GM21786 (cell line): ENCODE results near the gene AGPAT4.
"Not testable (repeated sequence)": the region's sequence is repeated elsewhere in the genome, so short reads cannot be mapped to it uniquely, and the experiment has no call there.

Experiments
- ATAC-seq: cut with Tn5 transposase; IDR thresholded peaks from one replicate; pipeline ENCODE4 v1.9.1; 2021; ENCODE audit not compliant: unreplicated experiment

Gene AGPAT4

DNA sequence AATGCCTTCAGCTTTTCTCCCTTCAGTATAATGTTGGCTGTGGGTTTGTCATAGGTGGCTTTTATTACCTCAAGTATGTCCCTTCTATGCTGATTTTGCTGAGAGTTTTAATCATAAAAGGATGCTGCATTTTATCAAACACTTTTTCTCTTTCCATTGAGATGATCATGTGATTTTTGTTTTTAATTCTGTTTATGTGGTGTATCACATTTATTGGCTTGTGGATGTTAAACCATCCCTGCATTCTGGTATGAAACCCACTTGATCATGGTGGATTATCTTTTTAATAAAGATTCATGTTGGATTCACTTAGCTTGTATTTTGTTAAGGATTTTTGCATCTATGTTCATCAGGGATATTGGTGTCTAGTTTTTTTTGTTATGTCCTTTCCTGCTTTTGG is 150.5 kb downstream of the AGPAT4 start:
- ATAC-seq: not testable (repeated sequence)

DNA sequence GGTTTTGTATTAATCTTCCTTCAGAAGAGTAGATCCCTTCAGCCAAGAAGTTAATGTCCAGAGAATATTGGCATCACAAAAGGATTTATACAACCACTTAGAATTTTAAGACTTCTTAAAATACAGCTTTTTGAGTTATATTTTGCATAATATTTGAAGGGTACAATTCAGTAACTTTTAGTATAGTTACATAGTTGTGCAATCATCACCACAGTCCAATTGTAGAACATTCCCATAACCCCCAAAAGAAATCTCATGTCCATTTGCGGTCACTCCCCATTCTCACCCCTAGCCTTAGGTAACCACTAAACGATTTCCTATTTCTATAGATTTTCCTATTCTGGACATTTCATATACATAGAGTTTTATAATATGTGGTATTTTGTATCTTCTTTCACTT is 155.9 kb downstream of the AGPAT4 start:
- ATAC-seq: no peak

DNA sequence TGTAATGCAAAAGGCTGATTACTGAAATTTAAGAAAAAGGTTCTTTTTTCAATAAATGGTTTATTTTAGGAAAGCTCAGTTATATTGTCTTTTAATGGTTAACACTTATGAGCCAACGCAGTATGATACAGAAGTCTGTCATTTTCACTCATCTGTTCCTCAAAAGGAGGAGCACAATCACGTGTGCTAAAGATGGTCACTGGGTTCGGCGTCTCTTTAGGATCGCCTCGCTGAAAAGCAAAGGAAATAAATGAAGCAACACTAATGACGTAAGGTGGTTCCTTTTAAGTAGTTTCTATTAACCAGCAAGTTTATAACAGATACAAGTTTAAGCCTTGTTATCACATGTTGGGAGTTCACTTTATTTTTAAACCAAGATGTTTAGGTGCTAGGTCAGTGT is 156.6 kb downstream of the AGPAT4 start:
- no peak for ATAC-seq

DNA sequence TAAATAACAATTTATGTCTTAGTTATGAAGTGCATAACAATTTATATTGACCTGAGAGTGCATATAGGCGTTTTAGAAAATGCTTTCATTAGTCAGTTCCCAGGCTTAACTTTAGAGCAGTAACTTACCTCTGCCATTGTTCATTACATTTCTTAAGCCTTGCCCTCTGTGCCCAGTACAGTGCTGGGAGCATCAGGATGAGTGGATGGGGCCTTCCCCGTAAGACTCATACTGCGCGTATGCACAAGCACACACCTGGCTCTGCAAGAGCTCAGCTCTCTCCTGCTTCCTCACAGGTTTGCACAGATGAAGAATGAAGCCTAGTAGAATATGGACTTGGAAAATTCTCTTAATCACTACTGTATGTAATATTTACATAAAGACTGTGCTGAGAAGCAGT is 157.3 kb downstream of the AGPAT4 start:
- ATAC-seq: no peak

DNA sequence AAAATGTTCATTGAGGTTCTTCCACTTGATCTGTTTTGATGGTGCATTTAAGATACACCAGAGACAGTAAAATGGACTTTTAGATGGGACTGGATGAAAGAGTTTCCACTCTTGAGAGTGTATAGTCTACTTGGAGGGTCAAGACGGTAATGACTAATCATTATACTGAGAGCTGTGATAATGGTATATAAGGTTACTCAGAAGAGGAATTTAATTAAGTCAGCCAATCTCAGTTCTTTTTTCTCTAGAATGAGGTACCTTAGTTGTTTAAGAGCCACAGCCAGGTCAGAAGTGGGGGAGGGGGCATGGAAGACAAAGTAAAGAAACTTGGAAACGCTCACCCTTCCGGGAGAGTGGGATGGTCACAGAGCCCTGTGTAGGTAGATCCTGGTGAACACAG is 158.4 kb downstream of the AGPAT4 start:
- no peak for ATAC-seq

DNA sequence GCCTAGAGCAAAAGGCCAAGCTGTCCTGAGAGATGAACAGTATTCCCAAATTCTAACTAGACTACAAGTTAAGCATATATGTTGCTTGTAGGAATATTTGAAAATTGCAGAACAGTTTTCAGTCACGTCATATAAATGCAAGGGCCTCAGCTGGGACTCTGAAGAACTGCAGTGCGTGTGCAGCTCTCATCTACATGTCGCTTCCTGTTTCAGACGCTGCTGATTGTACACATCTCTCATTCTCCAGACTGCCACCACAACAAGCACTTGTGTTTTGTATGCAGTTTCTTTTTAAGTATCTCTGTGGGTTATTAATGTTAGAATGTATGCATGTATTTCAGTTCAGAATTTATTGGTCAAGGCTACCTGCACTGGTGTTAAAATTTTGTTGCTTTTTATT is 162.6 kb downstream of the AGPAT4 start:
- ATAC-seq: no peak

DNA sequence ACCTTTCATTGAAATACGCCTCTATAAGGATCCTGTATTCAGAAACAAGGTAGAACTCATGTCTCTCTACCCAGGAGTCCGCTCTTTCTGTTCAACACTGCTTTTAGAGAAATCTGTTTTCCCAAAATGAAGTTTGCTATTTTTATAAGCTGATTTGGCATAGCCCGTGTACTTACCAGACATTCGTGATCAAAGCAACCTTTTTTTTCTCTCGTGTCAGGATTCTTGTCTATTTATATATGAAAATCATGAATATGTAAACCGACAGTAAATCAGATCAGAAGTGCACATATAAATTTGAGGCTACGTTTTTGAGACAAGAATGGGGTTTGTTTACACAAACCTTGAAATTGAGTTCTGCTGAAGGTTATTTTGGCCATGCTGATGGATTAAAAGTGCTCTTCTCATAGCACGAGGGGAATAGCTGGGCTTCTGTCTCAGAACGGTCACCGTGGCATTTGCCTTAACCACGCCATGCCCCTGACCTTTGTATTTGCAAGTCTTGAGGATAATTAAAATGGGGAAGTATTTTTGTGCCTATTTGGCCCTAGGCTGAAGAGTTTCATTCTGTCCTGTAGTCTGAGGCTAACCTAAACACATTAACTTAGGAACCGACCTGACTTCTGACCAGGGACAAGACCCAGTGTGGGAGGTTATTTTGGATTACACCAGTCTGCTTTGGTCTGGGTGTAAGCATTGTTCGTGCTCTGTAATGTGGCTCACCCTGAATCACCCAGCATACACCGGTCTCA is 163.7 kb downstream of the AGPAT4 start:
- no peak for ATAC-seq

DNA sequence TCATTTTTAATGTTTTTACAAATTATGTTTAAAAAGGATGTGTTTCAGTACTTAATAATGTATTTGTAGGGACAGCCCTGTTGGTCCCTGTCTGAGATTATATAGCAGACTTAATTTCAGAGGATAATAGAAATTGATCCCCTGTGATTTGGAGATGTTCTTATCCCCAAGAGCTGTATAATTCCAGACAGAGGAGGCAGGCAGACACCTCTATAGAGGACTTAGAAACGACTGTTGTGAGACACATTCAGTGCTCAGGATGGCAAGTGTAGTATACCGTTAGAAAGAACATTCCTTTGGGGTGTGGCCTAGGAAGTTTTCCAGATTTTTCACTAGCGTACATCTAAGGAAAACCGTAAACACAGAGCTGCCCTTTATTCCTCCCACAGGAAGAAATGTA is 164.5 kb downstream of the AGPAT4 start:
- no peak for ATAC-seq

DNA sequence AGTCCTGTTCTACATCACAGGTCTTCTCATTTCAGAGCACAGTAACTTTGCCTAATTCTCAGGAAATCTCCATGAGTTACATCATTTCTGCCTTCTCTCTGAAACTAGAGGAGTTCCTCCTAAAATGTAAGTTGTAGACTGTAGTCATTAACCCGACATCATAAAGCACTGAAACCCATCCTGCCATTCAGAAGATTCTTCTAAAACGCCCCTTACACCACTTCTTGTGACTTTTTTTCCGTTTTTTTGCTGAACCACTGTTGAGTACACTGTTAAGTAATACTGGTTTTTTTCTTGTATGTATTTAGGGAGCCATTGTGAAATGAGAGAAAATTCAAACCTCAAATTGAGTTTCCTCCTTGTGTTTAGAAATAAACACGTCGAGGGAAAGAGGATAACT is 164.9 kb downstream of the AGPAT4 start:
- ATAC-seq: no peak

DNA sequence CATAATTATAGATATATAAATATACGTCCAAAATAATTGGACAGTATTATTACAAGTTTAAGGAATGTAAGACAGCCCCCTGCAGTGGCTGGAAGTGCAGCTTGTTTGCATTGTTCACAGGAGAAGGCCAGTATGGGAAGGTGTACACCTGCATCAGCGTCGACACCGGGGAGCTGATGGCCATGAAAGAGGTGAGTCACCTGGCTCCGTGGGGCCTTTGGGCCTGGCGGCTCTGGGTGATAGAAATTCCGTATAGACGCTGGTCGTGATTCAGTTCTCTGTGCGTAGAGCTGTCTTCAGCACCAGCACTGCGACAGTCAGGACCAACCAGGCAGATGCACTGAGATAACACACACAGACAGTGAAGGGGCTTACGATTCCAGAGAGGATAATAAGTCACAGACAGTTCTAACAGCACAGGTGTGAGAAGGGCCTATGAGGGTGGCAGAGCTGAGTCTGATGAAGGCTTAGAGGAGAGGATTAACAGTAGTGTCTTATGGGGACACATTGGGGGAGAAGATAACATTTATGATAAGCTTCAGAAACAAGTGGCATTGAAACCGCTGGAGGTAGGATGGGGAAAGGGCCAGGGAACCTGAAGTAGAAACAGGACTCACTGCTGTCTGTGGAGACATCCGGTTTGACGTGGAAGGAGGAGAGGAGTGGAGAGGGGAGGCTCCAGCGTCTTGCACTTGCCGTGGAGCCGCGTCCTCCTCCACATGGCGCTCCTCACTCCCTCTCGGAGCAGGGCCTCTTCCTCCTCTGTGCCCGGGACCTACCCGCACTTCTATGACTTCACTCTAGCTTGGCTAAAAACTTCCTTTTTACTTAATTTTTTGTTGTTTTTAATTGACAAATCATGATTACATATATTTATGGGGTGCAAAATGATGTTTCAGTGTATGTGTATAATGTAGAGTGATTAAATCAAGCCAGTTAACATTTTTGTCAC is 165.8 kb downstream of the AGPAT4 start:
- no peak for ATAC-seq

DNA sequence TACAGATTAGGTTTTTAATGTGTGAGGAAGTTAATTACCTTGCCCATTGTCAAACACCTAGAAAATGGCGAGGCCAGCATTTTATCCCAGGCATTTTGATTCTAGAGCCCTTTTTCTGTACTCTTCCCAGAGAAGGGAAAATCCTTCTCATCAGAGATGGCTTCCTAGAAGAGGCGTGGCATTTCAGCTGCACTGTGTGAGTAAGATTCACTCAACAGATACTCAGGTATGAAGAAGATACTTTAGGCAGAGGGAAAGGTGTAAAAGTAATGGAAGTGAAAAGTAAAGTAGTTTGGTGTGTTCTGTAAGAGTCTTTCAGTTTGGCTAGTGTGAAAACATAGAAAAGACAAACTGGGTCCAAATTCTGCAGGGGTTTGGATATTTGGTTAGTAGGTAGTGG is 168.5 kb downstream of the AGPAT4 start:
- ATAC-seq: no peak

DNA sequence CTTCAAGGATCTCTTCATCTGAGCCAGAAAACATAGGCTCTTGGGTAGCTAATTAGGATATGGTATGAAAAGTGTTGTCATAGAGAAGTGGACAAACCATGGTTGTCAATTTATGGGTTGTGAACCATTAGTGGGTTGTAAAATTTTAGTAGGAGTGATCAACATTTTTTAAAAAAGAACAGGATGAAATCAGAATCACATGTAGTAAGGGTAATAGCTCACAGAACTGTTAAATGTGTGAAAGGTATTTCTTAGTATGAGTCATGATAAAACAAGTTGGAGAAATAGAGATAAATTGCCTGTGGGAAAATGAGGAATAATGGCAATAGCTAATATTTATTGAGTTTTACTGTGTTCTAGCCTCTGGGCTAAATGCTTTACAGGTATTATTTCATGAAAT is 168.9 kb downstream of the AGPAT4 start:
- no peak for ATAC-seq

DNA sequence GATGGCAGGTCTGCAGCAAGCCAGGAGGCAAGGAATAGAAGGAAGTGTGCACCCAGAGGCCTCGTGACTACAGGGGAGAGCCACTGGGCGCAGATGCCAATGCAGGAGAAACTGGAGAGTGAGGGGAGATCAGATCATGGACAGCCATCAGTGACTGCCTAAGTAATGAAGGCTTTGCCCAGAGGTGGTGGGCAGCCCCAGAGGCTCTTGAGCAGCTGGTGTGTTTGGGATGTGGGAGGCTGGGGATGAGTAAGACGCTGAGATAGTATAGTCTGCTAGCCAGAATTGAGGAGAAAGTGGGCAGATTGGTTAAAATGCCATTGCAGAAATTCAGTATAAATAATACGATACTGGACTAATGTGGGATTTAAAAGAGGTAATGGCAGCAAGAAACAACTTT is 170.4 kb downstream of the AGPAT4 start:
- ATAC-seq: no peak

DNA sequence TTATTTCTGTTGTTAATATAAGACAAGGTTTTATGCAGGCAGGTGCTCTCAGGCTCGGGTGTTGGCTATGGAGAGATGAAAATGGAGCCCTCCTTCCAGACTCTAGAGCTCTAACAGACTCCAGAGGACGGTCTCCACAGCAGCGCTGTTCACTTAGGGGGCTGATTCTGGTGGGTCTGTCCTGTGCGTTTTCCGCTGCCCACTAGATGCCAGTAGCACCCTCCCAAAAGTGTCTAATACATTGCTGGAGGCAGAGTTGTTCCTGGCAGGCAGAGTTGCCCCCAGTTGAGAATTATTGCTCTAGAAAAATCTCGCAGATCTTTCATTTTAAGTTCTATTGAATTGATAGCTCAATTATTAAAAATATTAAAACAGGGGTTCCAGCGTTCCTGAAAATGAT is 172.3 kb downstream of the AGPAT4 start:
- ATAC-seq: no peak

DNA sequence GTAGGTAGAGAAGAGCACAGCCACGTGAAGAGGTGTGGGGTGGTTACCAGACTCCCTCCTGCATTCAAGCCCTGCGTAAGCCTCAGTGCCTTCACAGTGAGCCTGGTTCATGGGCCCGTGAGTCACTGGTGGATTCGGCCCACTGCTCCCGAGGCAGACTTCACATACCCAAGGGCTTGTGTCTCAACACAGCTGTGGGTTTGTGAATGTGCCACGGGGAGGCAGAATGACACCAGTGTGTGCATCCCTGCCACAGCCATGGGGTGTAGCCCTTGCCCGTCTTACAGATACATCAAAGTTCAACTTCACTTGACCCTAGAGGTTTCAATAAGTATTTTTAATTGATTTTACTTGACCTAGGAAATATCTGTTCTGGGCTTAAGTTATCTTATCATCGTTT is 173.8 kb downstream of the AGPAT4 start:
- no peak for ATAC-seq

DNA sequence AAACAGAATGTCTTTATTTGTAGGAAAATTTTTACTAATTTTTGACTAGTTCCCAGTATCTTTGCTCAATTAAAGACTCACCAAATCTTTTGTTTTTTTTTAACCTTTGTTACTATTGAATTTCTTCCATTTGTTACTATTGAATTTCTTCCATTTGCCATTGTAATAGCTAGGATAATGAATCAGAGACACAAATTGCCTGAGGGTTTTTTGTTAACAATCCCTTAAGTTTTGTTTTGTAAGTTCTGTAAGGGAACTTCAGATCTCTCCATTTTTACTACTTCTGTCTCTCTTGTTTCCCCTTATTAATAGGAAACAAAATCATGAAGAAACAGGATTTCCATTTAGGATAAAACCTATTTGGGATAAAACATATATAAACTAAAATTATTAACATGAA is 177.9 kb downstream of the AGPAT4 start:
- no peak for ATAC-seq

DNA sequence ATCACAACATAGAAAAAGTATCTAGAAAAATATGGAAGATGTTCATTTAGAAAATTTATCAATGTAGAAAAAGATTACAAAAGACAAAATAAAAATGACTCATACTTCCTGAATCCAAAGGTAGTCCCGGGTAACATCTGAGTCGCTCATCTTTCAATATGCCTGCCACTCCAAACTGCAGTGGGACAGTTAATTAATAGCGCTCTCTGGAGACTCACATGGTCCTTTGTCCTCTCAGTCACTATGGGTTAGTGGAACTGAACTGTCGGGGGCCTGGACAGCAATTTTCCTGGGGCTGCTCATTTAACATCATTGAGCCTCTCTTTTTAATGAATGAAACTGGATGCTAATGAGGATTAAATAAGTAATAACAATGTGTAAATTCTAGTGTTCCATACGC is 178.9 kb downstream of the AGPAT4 start:
- ATAC-seq: no peak

DNA sequence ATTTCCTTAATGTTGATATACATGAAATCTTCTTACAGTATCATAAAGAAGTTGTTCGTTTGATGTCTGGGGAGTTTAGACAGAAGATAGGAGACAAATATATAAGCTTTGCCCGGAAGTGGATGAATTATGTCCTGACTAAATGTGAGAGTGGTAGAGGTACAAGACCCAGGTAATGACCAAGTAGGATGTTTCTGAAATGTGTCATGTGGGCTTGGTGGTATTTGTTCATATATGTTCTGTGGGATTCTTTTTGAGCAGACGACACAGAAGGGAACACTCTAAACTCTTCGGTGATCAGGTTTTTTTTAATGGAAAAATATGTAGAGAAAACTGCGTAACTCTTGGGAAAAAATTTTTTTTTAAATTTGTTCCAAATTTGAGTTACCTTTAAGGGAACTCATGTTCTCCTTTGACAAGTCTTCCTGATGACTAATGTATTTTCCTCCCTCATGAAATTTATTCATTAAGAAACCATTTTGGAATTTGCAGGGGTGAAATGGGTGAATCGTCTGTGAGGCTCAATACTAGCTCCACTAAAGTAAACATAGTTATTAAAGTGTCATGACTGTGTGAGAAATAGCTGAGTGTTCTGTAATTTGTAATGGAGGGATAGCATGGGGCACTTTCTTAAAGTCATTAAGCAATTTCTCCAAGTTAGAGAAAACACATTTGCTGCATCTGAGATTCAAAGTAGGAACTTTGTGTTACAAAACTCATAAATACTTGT is 181.7 kb downstream of the AGPAT4 start:
- no peak for ATAC-seq

DNA sequence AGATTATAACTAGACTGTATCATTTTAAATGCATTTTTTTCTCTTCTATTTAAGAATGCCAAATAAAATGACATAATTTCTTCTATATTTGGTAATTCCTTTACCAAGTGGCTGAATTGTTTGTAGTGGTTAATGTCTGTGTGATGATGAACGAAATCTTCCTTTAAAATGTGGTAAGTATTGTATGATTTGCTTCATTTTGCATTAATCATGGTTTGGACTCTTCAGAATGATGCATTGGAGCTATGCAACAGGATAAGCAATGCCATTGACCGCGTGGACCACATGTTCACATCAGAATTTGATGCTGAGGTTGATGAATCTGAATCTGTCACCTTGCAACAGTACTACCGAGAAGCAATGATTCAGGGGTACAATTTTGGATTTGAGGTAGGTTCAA is 182.7 kb downstream of the AGPAT4 start:
- ATAC-seq: no peak

DNA sequence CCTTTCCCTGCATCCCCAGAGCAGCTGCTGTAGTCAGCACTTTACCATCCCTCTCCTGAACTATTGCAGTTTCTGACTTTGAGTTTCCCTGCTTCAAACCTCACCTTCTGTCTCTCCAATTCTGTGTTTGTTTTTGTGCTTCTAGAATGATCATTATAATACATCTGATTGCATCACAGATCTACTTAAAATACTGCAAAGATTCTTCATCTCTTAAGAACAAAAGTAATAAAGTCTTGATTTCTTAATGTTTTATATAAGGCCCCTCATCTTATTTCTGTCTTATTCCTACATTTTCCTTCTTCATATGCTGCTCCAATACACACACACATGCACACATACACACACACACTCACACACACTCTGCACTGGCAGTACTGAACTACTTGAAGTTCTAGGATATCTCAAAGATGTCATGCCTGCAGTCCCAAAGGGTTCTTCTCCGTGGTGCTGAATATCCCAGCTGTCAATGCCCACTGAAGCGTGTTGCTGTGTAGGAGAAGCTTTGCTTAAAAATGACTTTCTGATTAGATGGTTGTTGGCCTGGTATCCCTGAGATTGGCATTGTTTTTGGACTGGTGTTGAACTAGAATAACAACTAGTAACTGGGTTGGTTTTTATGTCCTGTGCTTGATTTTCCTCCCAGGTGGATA is 185.1 kb downstream of the AGPAT4 start:
- no peak for ATAC-seq

DNA sequence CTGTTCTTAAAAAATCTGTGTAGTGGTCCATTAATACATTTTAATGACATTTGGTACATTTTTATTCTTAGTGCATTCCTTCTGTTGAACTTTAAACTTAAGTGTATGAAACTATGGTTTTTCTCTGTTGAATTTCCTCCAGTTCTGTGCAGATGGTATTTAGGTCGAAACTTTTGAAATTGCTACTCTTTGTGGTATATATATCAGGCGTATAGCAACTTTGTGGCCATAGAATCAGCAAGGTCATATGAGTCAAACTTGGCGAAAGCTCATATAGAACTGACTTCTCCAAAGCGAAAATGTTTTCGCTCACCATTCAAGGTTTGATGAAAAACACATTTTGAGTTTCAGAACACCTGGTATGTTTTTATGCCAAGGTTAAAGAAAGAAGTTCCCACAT is 188.6 kb downstream of the AGPAT4 start:
- ATAC-seq: no peak
